Measurements from ENCODE around the gene DIO3.

The DIO3 gene

GRCh38 chr14:101577221-101577909 is 16.1 kb downstream of the DIO3 start:
- DNase-seq (ENCODE audit: insufficient read length, low spot score) (no peak), FAIRE-seq (no peak)
- TF ChIP-seq POLR2A (IDR thresholded peaks at IDR 0.05; ENCODE audit: low read depth, low read length): no peak

GRCh38 chr14:101578489-101578888 is 17.2 kb downstream of the DIO3 start:
- FAIRE-seq (no peak), DNase-seq (ENCODE audit: insufficient read length, low spot score) (no peak)
- no peak for TF ChIP-seq POLR2A (IDR thresholded peaks at IDR 0.05; ENCODE audit: low read depth, low read length)

- FAIRE-seq (no peak), DNase-seq (ENCODE audit: insufficient read length, low spot score) (no peak)
- no peak for TF ChIP-seq POLR2A (IDR thresholded peaks at IDR 0.05; ENCODE audit: low read depth, low read length)
Observed at GRCh38 chr14:101579372-101580080, 18.2 kb downstream of the DIO3 start.

- DNase-seq (ENCODE audit: insufficient read length, low spot score): no peak
- no peak for FAIRE-seq
- no peak for TF ChIP-seq POLR2A (IDR thresholded peaks at IDR 0.05; ENCODE audit: low read depth, low read length)
Observed at GRCh38 chr14:101581806-101582205, 20.5 kb downstream of the DIO3 start.

GRCh38 chr14:101582294-101582693 is 21.0 kb downstream of the DIO3 start:
- no peak for DNase-seq (ENCODE audit: insufficient read length, low spot score)
- no peak for TF ChIP-seq POLR2A (IDR thresholded peaks at IDR 0.05; ENCODE audit: low read depth, low read length)
- FAIRE-seq: no peak

GRCh38 chr14:101583006-101583714 is 21.9 kb downstream of the DIO3 start:
- FAIRE-seq (no peak), DNase-seq (ENCODE audit: insufficient read length, low spot score) (no peak)
- TF ChIP-seq POLR2A (IDR thresholded peaks at IDR 0.05; ENCODE audit: low read depth, low read length): no peak

- DNase-seq (ENCODE audit: insufficient read length, low spot score): no peak
- TF ChIP-seq POLR2A (IDR thresholded peaks at IDR 0.05; ENCODE audit: low read depth, low read length): no peak
- FAIRE-seq: no peak
Observed at GRCh38 chr14:101583715-101584054, 22.4 kb downstream of the DIO3 start.

GRCh38 chr14:101584055-101584859 is 23.0 kb downstream of the DIO3 start:
- FAIRE-seq: no peak
- DNase-seq (ENCODE audit: insufficient read length, low spot score): no peak
- no peak for TF ChIP-seq POLR2A (IDR thresholded peaks at IDR 0.05; ENCODE audit: low read depth, low read length)

GRCh38 chr14:101585211-101585610 is 23.9 kb downstream of the DIO3 start:
- no peak for FAIRE-seq

GRCh38 chr14:101586531-101587430 is 25.5 kb downstream of the DIO3 start:
- FAIRE-seq: no peak
- no peak for DNase-seq (ENCODE audit: insufficient read length, low spot score)
- no peak for TF ChIP-seq POLR2A (IDR thresholded peaks at IDR 0.05; ENCODE audit: low read depth, low read length)

More at GRCh38 chr14:101585211-101585610, 23.9 kb downstream of the DIO3 start:
- DNase-seq (ENCODE audit: insufficient read length, low spot score): no peak
- no peak for TF ChIP-seq POLR2A (IDR thresholded peaks at IDR 0.05; ENCODE audit: low read depth, low read length)

- TF ChIP-seq POLR2A (IDR thresholded peaks at IDR 0.05; ENCODE audit: low read depth, low read length): no peak
Observed at GRCh38 chr14:101587441-101587911, 26.2 kb downstream of the DIO3 start.

GRCh38 chr14:101588286-101588975 is 27.1 kb downstream of the DIO3 start:
- no peak for TF ChIP-seq POLR2A (IDR thresholded peaks at IDR 0.05; ENCODE audit: low read depth, low read length)
- FAIRE-seq (no peak), DNase-seq (ENCODE audit: insufficient read length, low spot score) (no peak)

More at GRCh38 chr14:101587441-101587911, 26.2 kb downstream of the DIO3 start:
- FAIRE-seq: no peak
- no peak for DNase-seq (ENCODE audit: insufficient read length, low spot score)

All from H54 (cell line).